ENCODE measurements around the gene NECTIN1. TPM values are rescaled to one million over a fixed set of nuclear protein-coding genes. Genes with fewer than 3 reads are reported as not detected.
A peak's percentile ranks its signal among the peaks of the same experiment; 100 is the strongest.

NECTIN1 gene
- total RNA-seq, 1 experiment from 2014 or later, result 23.8 TPM

DNA sequence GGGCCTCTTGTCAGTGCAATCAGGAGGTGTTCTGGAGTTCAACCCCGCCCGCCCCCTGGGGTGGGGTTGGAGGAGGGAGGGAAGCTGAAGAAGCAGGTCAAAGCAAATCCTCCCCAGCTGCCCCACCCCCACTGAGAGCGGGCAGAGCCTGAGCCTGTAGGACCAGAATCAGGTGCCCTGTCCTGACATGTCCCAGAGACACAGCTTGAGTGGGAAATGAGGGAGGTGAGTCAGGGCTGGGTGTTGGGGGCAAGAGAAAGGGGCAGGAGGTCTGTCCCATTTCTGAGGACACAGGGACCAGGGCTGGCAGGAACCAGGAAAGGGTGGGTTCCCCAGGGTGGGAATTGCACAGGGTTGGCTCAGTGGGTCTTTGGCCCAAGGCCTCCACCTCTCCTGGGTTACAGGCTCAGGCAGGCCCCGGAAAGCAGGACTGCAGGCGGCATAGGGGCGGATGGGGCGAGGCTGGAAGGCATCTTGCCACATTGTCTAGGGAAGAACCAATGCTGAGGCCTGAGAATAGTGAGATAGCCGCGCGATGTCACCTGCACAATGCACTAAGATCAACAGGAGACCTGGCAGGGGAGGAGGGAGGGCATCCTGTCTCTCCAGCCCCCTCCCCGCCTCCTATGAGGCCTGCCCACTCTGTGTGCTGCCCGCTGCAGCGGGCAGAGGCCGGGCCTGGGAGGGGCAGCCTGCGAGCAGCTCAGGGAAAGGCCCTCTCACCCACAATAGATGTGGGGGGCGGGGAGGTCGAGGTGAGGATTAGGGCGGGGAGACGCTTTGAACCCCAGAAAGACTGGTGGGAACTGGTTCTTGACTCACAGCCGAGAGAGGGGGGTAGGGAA is 32.4 kb downstream of the NECTIN1 start:
- H2AFZ ChIP-seq (ENCODE audit: low read depth, low read length, poor library complexity, severe bottlenecking), result no peak overlapping the region
- H3K4me2 ChIP-seq (ENCODE audit: low read length), result peak overlapping the region; percentile 68
- no TSS peak for BruUV-seq (replicated peaks)
- H3K27ac ChIP-seq (ENCODE audit: low read depth, low read length), result peak overlapping the region; percentile 89
- ChIA-PET CTCF (interaction anchor here (0.9 to 2.9 kb wide), 2 partner anchors 24 kb away, joined by 4 to 9 read pairs; no protein-coding TSS in a partner anchor), RAD21 (ENCODE audit: low non-redundant PET in 1 of 2, low total read pairs in 2 of 2, uncharacterized antibody in 2 of 2, unreplicated experiment in 2 of 2) (no interaction called here), POLR2A (no interaction called here)
- H3K9ac ChIP-seq (ENCODE audit: low read length), result peak overlapping the region; percentile 46
- peaks cover 56 to 96% of the 10 kb centered on the region in 2 experiments for H3K4me1 ChIP-seq (ENCODE audit: control insufficient read depth in 1 of 2, insufficient read depth in 2 of 2, low read length in 2 of 2)
- intact Hi-C loops (cut with micrococcal nuclease), result no loop called here
- no peaks in the 10 kb centered on the region for H3K27me3 ChIP-seq (ENCODE audit: insufficient read depth, low read length)
- no peaks in the 10 kb centered on the region for H3K36me3 ChIP-seq (ENCODE audit: control insufficient read depth in 1 of 2, insufficient read depth in 2 of 2, low read length in 2 of 2)
- peak overlapping the region; percentile 9 to 32 for H3K4me3 ChIP-seq (replicated peaks in 1 of 2; ENCODE audit: low read depth in 1 of 2, low read length in 2 of 2)
- ATAC-seq (peak; percentile 71), DNase-seq (ENCODE audit: low read depth, low spot score) (no peak)
- TF ChIP-seq CEBPB (IDR thresholded peaks at IDR 0.05; ENCODE audit: low read depth), result no peak
- TF ChIP-seq, protein P1, sequence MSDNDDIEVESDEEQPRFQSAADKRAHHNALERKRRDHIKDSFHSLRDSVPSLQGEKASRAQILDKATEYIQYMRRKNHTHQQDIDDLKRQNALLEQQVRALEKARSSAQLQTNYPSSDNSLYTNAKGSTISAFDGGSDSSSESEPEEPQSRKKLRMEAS (IDR thresholded peaks at IDR 0.05), result 0 out of 2 replicates have a peak, but pooled peaks have one; percentile 25
- peak; percentile 66 for TF ChIP-seq SP1 (IDR thresholded peaks at IDR 0.05; ENCODE audit: low read depth)
- TF ChIP-seq POLR2A (IDR thresholded peaks at IDR 0.05; ENCODE audit: borderline replicate concordance, extremely low read depth, insufficient read depth, insufficient read length), result no peak
- H4K20me1 ChIP-seq (ENCODE audit: insufficient read depth), result no peaks in the 10 kb centered on the region
- peaks cover 26% of the 10 kb centered on the region; the same call in 1 of the 2 replicates for H3K79me2 ChIP-seq (ENCODE audit: insufficient read depth, low read length)
- no peaks in the 10 kb centered on the region for H3K9me3 ChIP-seq (ENCODE audit: control insufficient read depth in 1 of 2, insufficient read depth in 1 of 2, low read depth in 1 of 2, low read length in 2 of 2)
- no peaks in the 10 kb centered on the region for H3K9me2 ChIP-seq (ENCODE audit: insufficient read depth)

DNA sequence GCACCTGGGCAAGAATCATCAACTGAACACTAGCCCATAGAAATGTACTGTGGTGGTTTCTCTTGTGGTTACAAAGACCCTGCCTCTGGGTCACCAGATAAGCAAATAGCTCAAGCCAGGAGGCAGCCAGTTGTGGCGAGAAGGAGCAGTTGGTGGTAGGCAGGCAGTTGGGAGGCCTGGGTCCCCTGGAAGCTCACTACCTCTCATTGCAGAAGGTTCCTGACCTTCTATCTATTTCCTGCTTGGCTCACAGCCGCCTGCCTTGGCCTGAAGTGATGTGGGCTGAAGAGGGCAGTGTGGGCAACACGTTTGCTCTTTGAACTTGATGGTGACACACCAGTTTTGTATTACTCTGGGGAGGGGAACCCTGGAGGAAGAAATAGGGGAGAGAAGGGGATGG is 34.7 kb downstream of the NECTIN1 start:
- no TSS peak for BruUV-seq (replicated peaks)
- ATAC-seq, result peak; percentile 64
- no peaks in the 10 kb centered on the region for H3K9me3 ChIP-seq (ENCODE audit: control insufficient read depth in 1 of 2, insufficient read depth in 1 of 2, low read depth in 1 of 2, low read length in 2 of 2)
- H3K9me2 ChIP-seq (ENCODE audit: insufficient read depth), result no peaks in the 10 kb centered on the region
- ChIA-PET POLR2A (interaction anchor here (1.1 to 1.2 kb wide), 2 partner anchors 13 to 15 kb away, joined by 3 read pairs; no protein-coding TSS in a partner anchor), RAD21 (ENCODE audit: low non-redundant PET in 1 of 2, low total read pairs in 2 of 2, uncharacterized antibody in 2 of 2, unreplicated experiment in 2 of 2) (no interaction called here), CTCF (interaction anchor here (1.4 to 2.9 kb wide), 2 partner anchors 27 to 35 kb away, joined by 3 to 9 read pairs; no protein-coding TSS in a partner anchor)
- no peaks in the 10 kb centered on the region for H3K27me3 ChIP-seq (ENCODE audit: insufficient read depth, low read length)
- intact Hi-C loops (cut with micrococcal nuclease), result no loop called here
- peak overlapping the region; percentile 68 for H3K4me2 ChIP-seq (ENCODE audit: low read length)
- no peaks in the 10 kb centered on the region for H4K20me1 ChIP-seq (ENCODE audit: insufficient read depth)
- TF ChIP-seq TCF7L2 (IDR thresholded peaks at IDR 0.05; ENCODE audit: borderline replicate concordance, extremely low read depth, insufficient read depth, insufficient read length) (no peak), POLR2AphosphoS5 (IDR thresholded peaks at IDR 0.05; ENCODE audit: low read depth, low read length) (peak; percentile 29; the same call in 1 of the 2 replicates), FOSL1 (IDR thresholded peaks at IDR 0.05; ENCODE audit: low read depth) (no peak)
- TF ChIP-seq, protein P2, sequence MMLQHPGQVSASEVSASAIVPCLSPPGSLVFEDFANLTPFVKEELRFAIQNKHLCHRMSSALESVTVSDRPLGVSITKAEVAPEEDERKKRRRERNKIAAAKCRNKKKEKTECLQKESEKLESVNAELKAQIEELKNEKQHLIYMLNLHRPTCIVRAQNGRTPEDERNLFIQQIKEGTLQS (IDR thresholded peaks at IDR 0.05), result no peak
- TF ChIP-seq, protein P3, sequence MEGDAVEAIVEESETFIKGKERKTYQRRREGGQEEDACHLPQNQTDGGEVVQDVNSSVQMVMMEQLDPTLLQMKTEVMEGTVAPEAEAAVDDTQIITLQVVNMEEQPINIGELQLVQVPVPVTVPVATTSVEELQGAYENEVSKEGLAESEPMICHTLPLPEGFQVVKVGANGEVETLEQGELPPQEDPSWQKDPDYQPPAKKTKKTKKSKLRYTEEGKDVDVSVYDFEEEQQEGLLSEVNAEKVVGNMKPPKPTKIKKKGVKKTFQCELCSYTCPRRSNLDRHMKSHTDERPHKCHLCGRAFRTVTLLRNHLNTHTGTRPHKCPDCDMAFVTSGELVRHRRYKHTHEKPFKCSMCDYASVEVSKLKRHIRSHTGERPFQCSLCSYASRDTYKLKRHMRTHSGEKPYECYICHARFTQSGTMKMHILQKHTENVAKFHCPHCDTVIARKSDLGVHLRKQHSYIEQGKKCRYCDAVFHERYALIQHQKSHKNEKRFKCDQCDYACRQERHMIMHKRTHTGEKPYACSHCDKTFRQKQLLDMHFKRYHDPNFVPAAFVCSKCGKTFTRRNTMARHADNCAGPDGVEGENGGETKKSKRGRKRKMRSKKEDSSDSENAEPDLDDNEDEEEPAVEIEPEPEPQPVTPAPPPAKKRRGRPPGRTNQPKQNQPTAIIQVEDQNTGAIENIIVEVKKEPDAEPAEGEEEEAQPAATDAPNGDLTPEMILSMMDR (IDR thresholded peaks at IDR 0.05 in 2 of 3, conservative IDR thresholded peaks at IDR 0.05 in 1 of 3; ENCODE audit: borderline replicate concordance in 1 of 3, insufficient read depth in 1 of 3, low read depth in 2 of 3, low read length in 2 of 3), result peak in 2 of 3 experiments; percentile 24 to 41; a peak in 3 of 6 replicates
- no peak overlapping the region for H3K4me3 ChIP-seq (replicated peaks in 1 of 2; ENCODE audit: low read depth in 1 of 2, low read length in 2 of 2)
- peaks cover 63 to 82% of the 10 kb centered on the region in 2 experiments for H3K4me1 ChIP-seq (ENCODE audit: control insufficient read depth in 1 of 2, insufficient read depth in 2 of 2, low read length in 2 of 2)
- H3K9ac ChIP-seq (ENCODE audit: low read length), result peak overlapping the region; percentile 29; the same call in 1 of the 2 replicates
- peaks cover 19% of the 10 kb centered on the region; the same call in 1 of the 2 replicates for H3K79me2 ChIP-seq (ENCODE audit: insufficient read depth, low read length)
- H3K36me3 ChIP-seq (ENCODE audit: control insufficient read depth in 1 of 2, insufficient read depth in 2 of 2, low read length in 2 of 2), result no peaks in the 10 kb centered on the region
- peak overlapping the region; percentile 89 for H3K27ac ChIP-seq (ENCODE audit: low read depth, low read length)
- no peak for DNase-seq (ENCODE audit: low read depth, low spot score)
- H2AFZ ChIP-seq (ENCODE audit: low read depth, low read length, poor library complexity, severe bottlenecking), result no peak overlapping the region

Data from HCT116 (cell line).